NCI-H187 treated with DMSO at 0.1 percent for 48 hours (cell line): ENCODE data around the gene TDP1.
"Not testable (repeated sequence)": the region's sequence is repeated elsewhere in the genome, so short reads cannot be mapped to it uniquely, and the experiment has no call there.

Source experiments
- DNase-seq: peaks from one replicate; lab custom pipeline; 2025; lab: John Stamatoyannopoulos, UW

TDP1 gene

GRCh38 chr14:89990218-89990617, 34.5 kb downstream of the TDP1 start:
- DNase-seq: no peak

GRCh38 chr14:89990623-89991275, 35.0 kb downstream of the TDP1 start:
- DNase-seq: no peak

- DNase-seq: no peak
Observed at GRCh38 chr14:89992273-89992672, 36.5 kb downstream of the TDP1 start.

- no peak for DNase-seq
Observed at GRCh38 chr14:89996963-89997362, 41.2 kb downstream of the TDP1 start.

GRCh38 chr14:90000935-90001334, 45.2 kb downstream of the TDP1 start:
- DNase-seq: no peak

GRCh38 chr14:90003526-90004307, 48.0 kb downstream of the TDP1 start:
- no peak for DNase-seq

GRCh38 chr14:90005441-90005840, 49.7 kb downstream of the TDP1 start:
- no peak for DNase-seq

- no peak for DNase-seq
Observed at GRCh38 chr14:90005939-90006530, 50.3 kb downstream of the TDP1 start.

- DNase-seq: no peak
Observed at GRCh38 chr14:90017371-90017770, 61.6 kb downstream of the TDP1 start.

- no peak for DNase-seq
Observed at GRCh38 chr14:90019824-90020523, 64.2 kb downstream of the TDP1 start.

- DNase-seq: no peak
Observed at GRCh38 chr14:90023176-90023896, 67.6 kb downstream of the TDP1 start.

- no peak for DNase-seq
Observed at GRCh38 chr14:90024910-90025309, 69.2 kb downstream of the TDP1 start.

- not testable (repeated sequence) for DNase-seq
Observed at GRCh38 chr14:90026608-90027007, 70.9 kb downstream of the TDP1 start.

GRCh38 chr14:90027842-90028241, 72.1 kb downstream of the TDP1 start:
- DNase-seq: no peak

GRCh38 chr14:90034156-90034555, 78.4 kb downstream of the TDP1 start:
- no peak for DNase-seq

GRCh38 chr14:90034835-90035525, 79.3 kb downstream of the TDP1 start:
- no peak for DNase-seq

GRCh38 chr14:90039253-90040010, 83.7 kb downstream of the TDP1 start:
- DNase-seq: no peak

- DNase-seq: no peak
Observed at GRCh38 chr14:90040411-90040810, 84.7 kb downstream of the TDP1 start.

GRCh38 chr14:90042496-90043252, 86.9 kb downstream of the TDP1 start:
- DNase-seq: no peak

- no peak for DNase-seq
Observed at GRCh38 chr14:90045616-90046015, 89.9 kb downstream of the TDP1 start.
